Amniotic stem cell (primary cell): ENCODE measurements around the gene SOCS7.

ENCODE experiments used
- DNase-seq: peaks from one replicate; lab custom pipeline; 2025; lab: John Stamatoyannopoulos, UW

The SOCS7 gene

DNA sequence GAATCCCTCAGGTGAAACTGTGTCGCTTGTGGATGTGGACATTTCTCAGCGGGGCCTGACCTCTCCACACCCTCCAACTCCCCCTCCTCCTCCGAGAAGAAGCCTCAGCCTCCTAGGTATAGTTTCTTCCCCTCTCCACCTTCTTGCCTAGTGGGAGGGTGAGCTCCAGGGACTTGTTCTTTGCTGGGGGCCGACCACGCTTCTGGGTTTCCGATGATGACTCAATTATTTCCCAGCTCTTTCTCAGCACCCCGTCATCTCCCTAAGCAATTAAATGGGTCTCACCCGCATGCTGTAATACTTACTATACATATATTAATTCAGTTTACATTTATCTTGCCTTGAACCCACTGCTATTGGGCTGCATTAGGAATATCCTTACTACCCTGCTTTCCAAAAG is 13.1 kb downstream of the SOCS7 start:
- no peak for DNase-seq

DNA sequence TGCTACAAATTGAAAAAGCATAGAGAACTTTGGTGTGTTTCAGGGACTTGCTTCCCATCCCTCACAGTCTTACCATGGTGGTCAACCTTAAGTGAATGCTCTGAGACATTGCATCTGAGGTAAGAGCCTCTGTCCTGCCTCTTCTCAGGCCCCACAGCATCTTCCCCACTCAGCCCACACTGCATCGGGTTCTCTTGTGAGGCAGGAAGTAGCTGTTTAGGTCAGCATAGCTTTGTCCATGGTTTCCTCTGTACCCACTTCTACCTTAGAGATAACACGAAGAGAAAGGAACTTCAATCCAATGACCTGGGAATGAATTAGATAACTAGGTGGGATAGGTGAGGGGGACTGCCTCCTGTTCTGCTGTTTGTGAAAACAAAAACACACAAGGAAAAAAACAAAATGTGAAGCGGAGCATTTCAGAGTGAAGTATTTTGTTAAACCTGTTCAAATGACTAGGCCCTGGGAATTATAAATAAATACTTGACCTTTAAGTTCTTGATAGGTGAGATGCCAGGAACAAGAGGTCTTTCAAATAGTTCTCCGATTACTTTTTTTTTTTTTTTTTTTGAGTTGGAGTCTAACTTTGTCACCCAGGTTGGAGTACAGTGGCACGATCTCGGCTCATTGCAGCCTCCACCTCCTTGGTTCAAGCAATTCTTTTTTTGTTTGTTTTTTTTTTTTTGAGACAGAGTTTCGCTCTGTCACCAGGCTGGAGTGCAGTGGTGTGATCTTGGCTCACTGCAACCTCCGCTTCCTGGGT is 17.7 kb downstream of the SOCS7 start:
- DNase-seq: no peak

DNA sequence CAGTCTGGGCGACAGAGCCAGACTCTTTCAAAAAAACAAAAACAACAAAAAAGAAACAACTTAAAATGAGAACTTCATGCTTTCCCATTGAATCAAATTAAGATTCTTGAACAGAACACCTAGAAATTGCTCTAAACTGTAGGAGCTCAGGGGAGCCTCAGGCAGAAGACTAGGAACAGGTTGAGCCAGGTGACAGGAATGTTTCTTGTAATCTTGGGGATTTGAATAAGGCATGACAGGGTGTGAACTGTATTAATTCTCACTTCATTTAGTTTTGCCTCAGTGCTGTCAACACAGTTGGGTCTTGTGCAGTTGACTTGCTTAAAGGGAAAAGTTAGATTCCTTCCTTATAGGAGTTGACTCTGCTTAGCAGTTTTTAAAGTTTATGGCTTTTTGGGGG is 27.8 kb downstream of the SOCS7 start:
- no peak for DNase-seq

DNA sequence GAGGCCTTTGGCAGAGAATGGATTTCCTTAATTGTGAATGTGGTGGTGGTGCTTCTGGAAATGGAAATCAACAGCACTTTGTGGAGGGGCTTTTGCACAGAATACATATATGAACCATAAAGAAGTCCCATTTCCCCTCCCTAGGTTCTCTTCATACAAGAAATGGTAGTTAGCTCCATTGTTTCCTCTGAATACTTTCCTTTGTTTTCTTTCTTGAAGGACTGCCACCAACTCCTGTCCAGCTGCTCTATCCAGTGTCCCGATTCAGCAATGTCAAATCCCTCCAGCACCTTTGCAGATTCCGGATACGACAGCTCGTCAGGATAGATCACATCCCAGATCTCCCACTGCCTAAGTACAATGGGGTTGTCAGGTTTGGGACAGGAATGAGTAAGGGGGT is 43.4 kb downstream of the SOCS7 start:
- no peak for DNase-seq

DNA sequence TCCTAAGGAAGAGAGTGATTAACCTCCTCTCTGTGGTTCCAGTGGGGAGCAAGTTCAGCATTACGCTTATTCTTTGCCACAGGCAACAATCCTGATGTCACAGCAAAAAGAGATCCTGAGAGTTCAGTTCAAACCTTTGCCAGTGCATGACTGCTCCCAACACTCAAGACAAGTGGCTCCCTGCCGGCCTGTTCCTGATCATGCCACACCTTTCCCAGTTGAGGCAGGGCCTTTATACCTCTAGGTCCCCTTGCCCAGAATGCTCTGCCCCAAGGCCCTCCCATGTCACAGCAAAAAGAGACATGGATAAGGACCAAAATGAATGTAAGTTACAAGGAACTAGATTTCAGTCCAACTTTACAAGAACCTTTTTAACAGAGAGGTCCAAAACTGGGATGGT is 45.6 kb downstream of the SOCS7 start:
- DNase-seq: no peak

DNA sequence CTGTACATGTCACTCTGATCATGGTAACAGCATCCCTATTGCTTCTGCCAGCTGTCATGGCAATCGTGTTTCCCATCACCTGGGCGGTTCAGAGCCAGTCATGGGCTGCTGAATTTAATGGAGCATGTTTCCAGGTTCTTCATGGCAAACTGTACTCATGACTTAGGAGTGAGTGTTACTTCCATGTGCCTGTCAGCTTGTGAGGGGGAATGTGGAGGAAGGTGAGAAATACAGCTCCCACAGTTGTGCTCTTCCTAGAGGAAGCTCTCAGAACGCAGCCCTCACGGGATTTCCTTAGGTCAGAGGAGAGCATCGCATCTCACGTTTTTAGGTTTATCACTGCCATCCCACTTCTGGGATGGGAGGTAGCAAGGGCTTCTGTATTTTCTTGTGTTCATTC is 48.6 kb downstream of the SOCS7 start:
- DNase-seq: no peak

DNA sequence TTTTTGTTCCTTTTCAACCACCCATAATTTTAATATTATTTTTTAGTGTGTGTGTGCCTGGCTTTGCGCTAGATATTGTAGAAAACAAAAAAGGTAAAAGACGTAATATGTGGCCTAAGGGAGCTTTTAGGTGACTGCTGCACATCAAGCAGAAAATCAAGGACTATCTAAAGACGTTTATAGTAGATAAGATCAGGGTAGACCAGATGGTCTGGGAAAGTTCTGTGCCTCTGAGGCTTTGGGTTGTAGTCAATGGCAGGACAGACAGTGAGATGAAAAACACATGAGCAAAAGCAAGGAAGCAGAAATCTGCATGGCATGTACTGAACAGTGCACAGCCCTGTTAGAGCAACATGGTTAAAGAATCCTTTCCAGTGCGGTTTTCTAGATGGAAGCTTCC is 49.8 kb downstream of the SOCS7 start:
- DNase-seq: no peak

DNA sequence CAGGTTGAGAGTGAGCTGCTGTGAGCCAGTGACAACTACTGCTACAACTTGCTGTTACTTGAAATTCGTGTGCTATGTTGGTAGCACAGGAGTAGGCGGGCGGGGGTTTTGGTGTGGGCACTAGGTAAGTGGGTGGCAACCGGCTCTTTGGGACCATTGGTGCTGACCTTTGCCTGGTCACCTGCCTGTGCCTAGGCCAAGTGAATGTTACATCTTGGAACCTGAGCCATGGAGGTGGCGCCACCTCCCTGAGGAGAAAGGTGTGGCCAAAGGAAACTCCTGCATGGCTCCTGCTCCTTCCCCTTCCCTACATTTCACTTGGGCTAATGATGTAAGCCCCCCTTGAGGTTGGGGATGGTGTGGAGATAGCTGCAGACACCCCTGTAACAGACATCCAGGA is 51.3 kb downstream of the SOCS7 start:
- DNase-seq: no peak

DNA sequence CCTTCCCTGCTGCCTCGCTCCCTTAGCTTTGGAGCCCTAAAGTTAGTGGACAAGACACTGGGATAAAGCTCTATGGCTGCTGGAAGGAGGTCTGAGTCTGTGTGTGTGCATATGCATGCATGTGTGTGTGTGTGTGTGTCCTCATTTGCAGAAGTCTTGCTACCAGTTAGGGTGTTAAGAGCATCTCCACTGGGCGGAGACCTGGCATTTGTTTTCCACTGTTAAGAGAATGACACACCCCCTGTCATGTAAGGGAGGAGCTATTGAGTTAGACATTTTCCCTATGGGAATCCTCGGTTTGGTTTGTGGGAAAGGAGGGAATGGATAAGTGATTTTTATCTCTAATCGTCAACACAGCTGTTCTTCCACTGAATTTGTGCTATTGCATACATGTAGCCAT is 51.8 kb downstream of the SOCS7 start:
- no peak for DNase-seq

DNA sequence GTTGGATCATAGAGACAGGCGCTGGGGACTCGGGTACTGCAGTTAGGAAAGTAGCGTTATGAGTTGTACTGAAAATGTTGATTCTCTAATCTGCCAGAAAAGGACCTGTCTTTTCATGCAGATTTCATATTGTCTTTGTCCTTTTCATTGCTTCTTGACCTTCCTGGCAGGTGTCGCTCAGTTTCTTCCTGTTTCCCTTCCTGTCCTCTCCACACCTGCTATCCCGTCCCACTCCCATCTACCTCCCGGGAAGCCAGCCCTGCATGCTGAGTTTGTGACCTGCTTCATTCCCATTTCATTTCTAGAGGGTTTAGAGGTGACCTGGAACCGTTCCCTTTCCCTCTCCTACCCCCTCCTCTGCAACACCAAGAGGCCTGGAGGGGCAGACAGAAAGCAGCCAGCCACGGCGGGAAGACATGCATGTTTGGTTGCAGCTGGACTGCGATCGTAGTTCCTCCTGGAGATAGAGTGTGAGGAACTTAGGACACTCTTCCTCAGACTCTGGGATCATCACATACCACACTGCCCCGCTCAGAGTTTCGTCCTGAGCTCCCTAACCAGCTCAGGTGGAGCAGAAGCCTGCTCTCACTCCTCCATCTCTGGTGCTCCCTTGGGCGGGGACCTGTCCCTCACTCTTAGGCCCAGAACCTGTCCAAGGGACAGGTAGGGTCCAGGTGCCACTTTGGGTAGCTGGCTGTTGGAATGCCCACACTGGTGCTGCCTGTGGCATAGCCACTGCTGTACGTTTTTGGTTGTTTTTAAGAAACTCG is 52.7 kb downstream of the SOCS7 start:
- DNase-seq: no peak

DNA sequence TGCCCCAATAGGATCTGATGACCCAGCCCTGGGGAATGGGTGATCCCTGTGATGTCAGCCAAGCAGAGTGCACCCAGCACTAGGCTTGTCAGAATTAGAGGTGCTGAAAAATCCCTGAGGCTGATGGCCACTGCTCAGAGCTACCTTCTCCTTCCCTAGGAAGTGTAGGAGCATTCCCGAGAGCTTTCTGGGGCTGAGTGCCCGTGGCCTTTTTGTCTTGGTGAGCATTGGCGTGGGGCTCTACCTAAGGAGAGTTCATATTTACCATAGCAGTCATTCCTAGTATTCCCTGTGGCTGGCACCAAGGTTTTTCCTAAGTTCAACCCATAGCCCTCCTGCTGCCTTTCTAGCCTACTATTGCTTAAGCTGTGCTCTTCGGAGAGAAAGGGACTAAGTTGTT is 54.0 kb downstream of the SOCS7 start:
- no peak for DNase-seq

DNA sequence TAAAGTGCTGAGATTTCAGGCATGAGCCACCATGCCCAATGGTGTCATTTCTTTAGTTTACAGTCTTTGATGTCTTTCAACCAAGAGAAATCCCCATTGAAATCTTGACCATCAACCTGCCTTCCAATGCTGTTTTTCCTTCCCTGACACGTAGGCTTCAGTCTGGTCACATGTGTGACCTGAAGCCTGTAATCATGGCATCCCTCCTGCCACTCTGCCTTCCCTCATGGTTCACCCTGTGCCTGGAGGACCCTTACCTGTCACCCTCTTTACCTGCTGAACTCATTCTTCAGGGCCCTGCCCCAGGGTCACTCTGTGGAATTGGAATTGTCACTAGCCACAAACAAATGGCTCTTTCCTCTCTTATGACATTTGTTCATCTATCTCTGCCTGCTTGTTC is 58.6 kb downstream of the SOCS7 start:
- no peak for DNase-seq

DNA sequence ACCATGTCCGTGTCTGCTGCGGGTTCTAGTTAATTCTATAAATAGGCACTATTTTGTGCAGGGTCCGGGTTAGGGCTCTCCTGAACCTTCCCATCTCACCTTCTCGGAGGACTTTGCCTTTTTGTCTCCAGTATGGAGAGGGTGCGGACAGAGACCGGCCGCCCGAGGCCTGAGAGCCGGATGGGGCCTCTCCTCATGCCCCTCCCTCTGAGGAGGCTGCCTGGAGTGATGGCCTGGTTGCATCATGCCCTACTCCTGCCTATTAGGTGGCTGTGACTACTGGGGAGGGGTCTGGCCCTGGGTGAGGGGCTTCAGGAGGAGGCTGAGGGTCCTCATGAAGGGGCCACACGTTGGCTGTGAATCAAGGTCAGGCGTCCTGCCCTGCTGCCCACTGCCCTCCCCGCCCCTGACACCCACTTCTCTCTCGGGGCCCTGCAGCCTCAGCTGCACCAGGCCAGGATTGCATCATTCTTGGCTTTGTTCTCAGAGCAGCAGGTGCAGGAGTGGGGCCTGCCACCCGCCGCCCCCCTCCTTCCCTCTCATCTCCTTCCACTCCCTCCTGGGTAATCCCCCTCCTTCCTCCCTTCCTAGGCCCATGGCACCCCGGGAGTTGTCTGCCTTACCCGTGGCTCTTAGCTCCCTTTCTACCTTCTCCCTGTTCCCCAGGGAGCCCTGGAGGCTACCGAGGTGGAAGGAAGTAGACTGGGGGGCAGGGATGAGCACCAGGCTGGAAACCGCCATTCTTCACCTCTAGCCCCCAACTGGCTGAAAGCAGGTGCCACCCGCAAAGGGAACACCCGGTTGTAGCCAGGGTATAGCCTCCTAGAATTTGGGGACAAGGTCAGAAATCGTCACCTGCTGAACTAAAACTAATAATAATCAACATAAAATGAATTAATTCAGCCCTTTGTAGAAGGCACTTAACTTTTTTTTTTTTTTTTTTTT is 63.9 kb downstream of the SOCS7 start:
- no peak for DNase-seq

DNA sequence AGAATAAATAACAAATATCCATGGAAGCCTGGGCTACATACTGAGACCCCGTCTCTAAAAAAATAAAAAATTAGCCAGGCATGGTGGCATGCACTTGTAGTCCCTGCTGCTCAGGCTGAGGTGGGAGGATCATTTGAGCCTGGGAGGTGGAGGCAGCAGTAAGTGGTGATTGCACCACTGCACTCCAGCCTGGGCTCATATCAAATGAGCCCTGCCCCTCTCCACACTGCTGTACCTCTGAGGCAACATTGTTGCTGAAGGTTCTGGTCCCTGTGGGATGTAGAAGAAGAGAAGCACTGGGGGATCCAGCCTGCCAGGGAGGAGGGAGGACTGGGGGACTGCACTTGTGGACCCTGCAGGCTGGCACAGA is 65.2 kb downstream of the SOCS7 start:
- DNase-seq: no peak

DNA sequence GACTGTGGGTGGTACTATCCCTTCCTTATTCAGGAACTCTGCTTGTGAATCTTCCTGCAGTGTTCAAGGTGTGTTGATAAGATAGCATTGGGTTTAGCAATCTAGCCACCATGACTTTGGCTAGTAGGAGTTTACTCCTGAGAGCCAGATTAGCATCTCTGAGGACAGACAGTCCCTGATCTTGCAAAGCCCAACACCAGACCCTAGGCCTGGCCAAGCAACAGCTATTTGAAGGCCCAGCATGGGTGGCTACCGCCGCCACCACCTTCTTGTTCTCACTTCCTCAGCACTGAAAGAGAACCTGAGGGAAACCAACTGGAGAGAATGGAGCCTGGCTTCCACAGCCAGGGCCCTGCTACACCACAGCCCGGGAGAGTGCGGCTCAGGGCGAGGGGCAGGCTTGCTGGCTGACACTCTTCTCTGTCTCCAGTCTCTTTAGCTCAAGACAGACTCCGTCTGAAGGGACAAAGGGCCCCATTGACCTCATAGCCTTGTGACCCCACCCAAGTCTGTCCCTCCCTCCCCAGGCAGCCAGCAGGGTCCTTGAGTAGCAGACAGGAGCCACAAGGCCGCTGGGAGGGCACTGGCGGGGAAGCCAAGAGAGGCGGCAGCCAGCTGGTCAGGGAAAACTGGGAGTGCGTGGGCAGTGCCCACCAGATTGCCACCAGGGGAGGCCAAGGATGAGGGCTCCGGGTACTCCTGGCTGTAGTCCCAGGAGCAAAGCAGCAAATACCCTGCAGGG is 65.7 kb downstream of the SOCS7 start:
- no peak for DNase-seq

DNA sequence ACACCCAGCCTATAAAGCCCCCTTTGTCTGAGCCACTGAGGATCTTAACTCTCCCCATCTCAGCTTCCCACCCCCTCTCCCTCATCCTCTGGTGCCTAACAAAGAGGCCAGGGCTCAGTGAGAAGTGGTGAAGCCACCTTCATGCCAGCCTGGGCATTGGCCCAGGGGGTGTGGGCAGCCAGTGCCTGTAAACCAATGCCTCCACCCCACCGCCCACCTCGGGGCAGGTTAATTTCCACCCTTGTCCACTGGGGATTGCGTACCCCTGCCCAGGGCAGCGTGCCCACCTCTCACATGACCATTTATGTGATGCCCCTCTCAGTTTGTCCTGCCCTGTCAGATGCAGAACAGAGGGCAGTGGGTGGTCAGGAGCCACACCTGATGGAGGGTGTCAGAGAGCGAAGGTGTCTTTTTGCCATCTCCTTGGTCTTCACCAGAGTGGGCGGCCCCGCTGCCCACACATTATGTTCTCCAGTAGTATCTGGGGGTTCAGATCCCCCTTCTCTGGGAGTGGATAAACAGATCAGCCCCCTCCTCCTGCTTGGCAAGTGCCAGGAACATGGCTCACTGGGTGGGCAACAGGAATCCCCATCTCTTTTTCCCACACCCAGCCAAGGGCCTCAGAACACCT is 66.5 kb downstream of the SOCS7 start:
- DNase-seq: no peak

DNA sequence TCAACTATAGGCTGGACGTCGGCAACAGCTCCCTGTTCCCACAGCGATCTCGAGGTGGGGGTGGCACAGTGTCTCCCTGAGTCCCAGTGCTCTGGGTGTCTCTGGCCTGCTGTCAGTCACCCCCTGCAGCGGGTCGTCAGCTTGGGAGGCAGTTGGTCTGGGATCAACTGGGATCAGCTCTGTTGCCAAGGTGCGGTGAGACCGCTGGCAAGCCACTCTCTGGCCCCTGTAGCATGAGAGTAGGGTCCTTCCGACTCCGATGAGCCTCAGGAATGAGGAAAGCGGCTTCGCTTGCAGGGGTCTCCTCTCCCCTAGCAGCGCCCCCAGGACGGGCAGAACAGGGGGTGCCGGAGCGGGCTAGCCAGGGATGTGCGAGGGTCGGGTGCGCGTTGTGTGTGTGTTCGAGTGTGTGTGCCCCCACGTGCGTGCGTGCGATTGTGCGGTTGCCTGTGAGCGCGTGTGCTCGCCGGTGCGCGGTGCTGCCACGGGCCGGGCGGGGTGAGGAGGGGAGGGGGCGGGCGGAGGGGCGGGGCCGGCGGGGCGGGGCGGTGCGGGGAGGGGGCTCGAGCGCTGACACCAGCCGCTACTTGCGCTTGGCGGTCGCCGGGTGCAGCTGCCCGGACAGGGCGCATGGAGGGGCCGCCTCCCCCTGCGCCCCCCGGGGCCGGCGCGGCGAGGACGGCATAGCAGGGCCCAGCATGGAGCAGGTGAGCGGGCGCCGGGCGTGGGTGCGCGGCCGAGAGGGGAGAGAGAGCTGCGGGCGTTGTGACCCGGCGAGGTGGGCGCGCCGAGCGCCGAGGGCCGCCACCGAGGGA is 67.3 kb downstream of the SOCS7 start:
- no peak for DNase-seq

DNA sequence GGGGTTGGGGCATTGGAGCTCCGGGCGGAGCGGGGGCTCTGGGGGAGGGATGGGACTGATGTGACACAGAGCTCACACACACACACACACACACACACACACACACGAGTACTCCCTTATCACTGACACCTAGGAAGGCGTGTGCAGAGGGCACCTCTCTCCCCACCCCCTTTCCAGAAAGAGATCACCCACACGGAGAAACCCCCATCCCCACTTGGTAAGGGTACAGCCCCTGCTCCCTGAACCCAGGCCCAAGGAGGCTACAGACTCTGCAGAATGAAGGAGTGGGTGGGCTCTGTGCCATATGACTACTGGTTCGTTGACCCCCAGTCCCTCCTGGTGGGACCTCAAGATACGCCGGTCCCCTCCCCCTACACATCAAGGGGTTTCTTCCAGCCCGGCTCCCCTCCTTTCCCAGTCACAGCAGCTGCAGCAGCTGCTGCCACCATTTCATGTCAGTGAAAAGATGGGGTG is 67.9 kb downstream of the SOCS7 start:
- DNase-seq: no peak

DNA sequence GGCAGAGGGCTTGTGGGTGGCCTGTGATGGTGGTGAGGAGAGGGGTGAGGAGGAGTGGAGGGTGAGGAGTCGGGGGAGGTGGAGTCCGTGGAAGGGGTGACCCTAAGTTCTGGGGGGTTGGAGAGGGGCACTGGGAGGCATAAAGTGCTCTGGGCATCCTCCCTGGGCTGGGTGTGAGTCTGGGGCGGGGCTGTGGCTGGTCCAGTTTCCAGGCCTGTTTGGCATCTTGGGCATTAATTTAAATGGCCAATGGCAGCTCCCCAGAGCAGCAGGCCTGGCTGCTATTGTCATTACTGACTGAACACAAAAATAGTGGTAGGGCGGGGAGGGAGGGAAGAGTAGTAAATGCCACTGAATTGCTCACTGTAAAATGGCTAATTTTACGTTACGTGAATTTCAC is 68.9 kb downstream of the SOCS7 start:
- no peak for DNase-seq

DNA sequence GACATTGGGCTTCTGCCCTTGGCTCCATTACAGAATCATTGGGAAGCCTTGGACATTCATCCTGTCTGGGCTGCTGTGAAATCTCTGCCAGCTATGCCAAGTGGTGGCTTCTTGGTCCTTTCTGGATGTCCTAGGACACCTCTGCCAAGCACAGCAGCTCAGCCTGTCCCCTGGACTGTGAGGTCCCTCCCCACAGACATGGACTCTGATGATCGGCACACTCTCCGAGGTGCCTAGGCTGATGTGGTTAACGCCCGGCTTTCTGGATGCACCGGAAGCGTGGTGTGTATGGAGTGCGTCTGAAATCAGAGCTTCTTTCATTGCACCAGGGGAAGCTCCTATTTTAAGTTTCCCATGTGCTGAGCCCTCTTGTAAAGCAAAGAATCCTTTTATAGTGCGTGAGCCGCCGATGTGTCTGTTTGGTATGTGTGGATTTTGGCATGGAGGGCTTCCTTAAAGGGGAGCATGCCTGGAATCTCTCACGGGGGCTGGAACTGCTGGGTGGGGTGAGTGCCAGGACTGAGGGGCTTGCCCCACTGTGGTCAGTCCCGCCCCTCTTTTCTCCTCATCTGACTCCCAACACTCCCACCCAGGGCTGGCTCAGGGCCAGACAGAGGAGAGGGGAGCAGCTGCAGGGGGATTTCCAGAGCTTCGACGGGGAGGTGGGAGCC is 69.7 kb downstream of the SOCS7 start:
- DNase-seq: no peak
